NOMO-1 treated with dmso at 0.1 percent for 144 hours (cell line): ENCODE data around the gene OR6C76.

Experiments used
- DNase-seq: peaks from one replicate; lab custom pipeline; 2025; ENCODE audit not compliant: unreplicated experiment; lab: John Stamatoyannopoulos, UW

Gene OR6C76

DNA sequence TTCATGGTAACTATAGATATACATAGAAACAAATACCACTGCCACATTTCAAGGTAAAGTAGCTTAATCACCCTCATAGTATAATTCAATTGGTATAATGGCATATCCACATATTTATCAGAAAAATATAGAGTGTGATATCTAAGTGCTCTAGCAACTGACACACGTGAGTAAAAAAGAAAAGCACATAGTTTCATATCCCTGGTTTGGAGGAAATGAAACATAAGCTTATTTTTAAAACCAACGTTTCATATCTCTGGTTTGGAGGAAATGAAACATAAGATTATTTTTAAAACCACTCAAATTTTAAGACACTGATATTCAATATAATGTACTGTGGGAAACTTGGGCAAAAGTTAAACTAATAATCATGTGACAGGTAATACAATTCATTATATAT, 41.8 kb downstream of the OR6C76 start:
- DNase-seq: no peak

DNA sequence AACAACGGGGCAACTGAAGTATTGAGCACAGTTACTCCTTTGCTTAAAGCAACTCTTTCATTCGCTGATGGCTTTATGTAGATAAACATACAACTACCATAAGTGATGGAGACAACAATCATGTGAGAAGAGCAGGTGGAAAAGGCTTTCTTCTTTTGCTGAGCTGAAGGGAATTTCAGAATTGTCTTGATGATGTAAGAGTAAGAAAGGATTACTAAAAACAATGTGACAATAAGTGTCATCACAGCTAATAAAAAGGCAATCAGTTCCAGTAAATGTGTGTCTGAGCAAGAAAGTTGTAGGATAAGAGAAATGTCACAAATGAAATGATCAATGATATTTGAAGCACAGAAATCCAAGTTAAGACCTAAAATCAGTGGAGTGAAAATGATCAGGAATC, 43.2 kb downstream of the OR6C76 start:
- no peak for DNase-seq

DNA sequence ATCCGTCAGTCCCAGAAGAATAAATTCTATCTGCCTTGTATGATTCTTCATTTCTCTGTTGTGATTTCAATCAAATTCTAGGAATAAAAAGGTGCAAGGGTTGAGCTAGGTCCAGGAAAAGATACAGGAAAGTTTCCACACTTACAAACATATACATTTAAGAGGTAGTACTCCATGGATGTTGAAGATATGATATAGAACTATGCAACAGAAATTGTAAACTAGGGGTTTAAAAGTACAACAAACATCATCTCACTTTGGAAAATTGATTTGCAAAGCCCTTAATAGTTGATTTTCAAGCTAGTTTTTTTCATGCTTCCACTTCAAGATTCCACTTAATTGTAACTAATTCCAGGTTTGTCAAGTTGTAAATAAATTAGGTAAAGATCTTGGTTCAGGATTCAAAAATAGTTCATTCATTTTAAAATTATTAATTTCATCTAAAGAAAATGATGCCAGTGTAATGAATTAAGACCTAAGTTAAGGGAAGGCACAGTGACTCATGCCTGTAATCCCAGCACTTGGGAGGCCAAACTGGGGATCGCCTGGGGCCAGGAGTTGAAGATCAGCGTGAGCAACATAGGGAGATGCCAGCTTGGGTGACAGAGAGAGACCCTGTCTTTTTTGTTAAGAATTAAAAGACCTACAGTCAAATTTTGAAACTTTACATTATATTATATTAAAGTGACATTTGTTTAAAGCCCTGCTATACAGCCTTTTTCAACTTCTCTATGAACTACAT, 44.2 kb downstream of the OR6C76 start, which contains the start of gene OR6C70:
Gene OR6C70, minus strand, starts transcription at position 51 of the 742 bp plus-strand sequence. Its CDS starts 0 bp downstream, at position 51.
- DNase-seq: no peak

GRCh38 chr12:55472264-55472663, 46.2 kb downstream of the OR6C76 start:
- no peak for DNase-seq
